PFSK-1 (cell line): Measurements from ENCODE around the gene EDARADD.

Source experiments
- FOXP2 ChIP-seq: optimal IDR thresholded peaks from 2 replicates; pipeline ENCODE3; 2011; ENCODE audit warnings: borderline replicate concordance, control low read depth, inconsistent platforms; ENCODE audit not compliant: insufficient read depth; ENCODE audit errors: extremely low read length, extremely low read depth
- TAF1 ChIP-seq: IDR thresholded peaks from 2 replicates; pipeline ENCODE4 v1.6.1; 2012; ENCODE audit warnings: low read length, control low read depth, borderline replicate concordance; ENCODE audit not compliant: insufficient read depth

DNA sequence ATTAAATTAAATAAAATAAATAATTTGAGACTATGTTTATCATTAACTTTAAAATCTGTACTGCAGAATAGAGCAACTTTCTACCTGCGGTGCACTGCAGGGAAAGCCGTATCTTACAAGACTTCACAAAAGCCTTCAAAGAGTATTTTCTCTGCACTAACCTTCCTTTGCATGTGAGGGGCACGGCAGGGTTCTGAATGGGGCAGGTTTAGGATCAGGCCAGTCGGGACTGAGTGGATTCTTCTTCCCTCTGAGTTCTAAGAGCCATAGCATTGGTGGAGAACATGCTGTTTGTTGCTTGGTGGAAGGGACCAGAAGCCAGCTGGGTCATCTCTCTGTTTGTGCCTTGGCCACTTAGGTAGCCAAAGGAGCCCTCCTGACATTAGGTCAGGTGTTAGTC is 74.5 kb downstream of the EDARADD start:
- TF ChIP-seq FOXP2 (no peak), TAF1 (no peak)
